GM19023 (cell line): ENCODE results near the gene PYGM.
"Not testable (repeated sequence)": the region's sequence is repeated elsewhere in the genome, so short reads cannot be mapped to it uniquely, and the experiment has no call there.

Experiments used
- ATAC-seq: cut with Tn5 transposase; IDR thresholded peaks from one replicate; pipeline ENCODE4 v1.9.1; 2021; ENCODE audit warnings: mild to moderate bottlenecking, moderate library complexity; ENCODE audit not compliant: unreplicated experiment

Gene PYGM

GRCh38 chr11:64718780-64719124, 41.0 kb downstream of the PYGM start:
- no peak for ATAC-seq

- ATAC-seq = no peak
Measured at GRCh38 chr11:64718084-64718779, 41.5 kb downstream of the PYGM start.

- ATAC-seq = no peak
Measured at GRCh38 chr11:64717268-64717578, 42.6 kb downstream of the PYGM start.

- no peak for ATAC-seq
Measured at GRCh38 chr11:64716473-64717267, 43.1 kb downstream of the PYGM start.

GRCh38 chr11:64715756-64716472, 43.9 kb downstream of the PYGM start:
- no peak for ATAC-seq

- ATAC-seq = no peak
Measured at GRCh38 chr11:64715110-64715509, 44.7 kb downstream of the PYGM start.

GRCh38 chr11:64714666-64715065, 45.1 kb downstream of the PYGM start:
- no peak for ATAC-seq

- ATAC-seq = no peak
Measured at GRCh38 chr11:64713781-64714363, 45.9 kb downstream of the PYGM start.

- no peak for ATAC-seq
Measured at GRCh38 chr11:64713016-64713707, 46.6 kb downstream of the PYGM start.

- no peak for ATAC-seq
Measured at GRCh38 chr11:64712430-64713015, 47.3 kb downstream of the PYGM start.

- ATAC-seq = no peak
Measured at GRCh38 chr11:64711956-64712362, 47.8 kb downstream of the PYGM start.

GRCh38 chr11:64711138-64711955, 48.4 kb downstream of the PYGM start:
- ATAC-seq = no peak

- no peak for ATAC-seq
Measured at GRCh38 chr11:64710418-64711137, 49.2 kb downstream of the PYGM start.

- no peak for ATAC-seq
Measured at GRCh38 chr11:64705501-64705900, 54.3 kb downstream of the PYGM start.

- ATAC-seq = no peak
Measured at GRCh38 chr11:64703048-64703447, 56.7 kb downstream of the PYGM start.

GRCh38 chr11:64701956-64702355, 57.8 kb downstream of the PYGM start:
- ATAC-seq = not testable (repeated sequence)

GRCh38 chr11:64698427-64698826, 61.3 kb downstream of the PYGM start:
- no peak for ATAC-seq

- ATAC-seq = no peak
Measured at GRCh38 chr11:64697663-64698375, 62.0 kb downstream of the PYGM start.
